GM18858 (cell line): Measurements from ENCODE around the gene PLPP7.

Experiments used
- ATAC-seq: cut with Tn5 transposase; IDR thresholded peaks from one replicate; pipeline ENCODE4 v1.9.1; 2021; ENCODE audit not compliant: unreplicated experiment

Gene PLPP7

DNA sequence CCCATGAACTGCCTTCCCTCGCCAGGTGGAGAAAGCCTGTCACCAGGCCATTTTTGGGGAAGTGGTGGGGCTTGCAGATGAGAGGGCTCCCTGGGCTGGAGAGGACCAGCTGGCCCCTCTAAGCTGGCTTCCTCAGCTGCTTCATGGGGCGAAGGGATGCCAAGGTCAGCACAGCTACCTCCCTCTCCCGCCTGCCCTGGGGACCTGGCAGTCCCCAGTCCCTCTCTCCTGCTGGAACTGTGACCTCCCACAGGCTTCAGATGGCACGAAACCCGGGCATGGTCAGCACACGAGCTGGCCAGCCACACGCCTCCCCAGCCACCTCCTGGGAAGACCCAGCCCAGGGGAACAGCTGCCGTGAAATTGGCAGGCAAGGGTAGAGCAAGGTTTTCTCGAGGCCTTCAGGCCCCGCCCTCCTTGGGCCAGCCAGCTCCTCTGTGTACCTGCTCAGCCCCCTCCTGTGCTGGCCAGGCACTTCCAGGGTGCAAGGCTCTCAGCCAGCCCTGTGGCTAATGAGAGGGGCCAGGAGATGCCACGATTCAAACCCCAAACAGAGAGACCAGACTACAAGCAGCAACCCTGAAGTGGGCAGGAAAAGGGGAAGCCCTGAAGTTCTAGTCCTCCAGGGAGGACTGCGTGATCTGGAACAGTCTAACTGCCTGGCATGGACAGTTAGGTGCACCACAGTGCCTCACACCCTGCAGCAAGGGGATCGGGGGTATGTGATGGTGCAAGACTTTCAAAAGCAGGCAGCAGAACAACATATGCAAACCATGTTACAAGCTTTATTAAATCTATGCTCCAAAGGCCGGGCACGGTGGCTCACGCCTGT is 12.9 kb downstream of the PLPP7 start:
- no peak for ATAC-seq

- no peak for ATAC-seq
These were observed 14.1 kb downstream of the PLPP7 start for GRCh38 chr9:131303381-131304321.

DNA sequence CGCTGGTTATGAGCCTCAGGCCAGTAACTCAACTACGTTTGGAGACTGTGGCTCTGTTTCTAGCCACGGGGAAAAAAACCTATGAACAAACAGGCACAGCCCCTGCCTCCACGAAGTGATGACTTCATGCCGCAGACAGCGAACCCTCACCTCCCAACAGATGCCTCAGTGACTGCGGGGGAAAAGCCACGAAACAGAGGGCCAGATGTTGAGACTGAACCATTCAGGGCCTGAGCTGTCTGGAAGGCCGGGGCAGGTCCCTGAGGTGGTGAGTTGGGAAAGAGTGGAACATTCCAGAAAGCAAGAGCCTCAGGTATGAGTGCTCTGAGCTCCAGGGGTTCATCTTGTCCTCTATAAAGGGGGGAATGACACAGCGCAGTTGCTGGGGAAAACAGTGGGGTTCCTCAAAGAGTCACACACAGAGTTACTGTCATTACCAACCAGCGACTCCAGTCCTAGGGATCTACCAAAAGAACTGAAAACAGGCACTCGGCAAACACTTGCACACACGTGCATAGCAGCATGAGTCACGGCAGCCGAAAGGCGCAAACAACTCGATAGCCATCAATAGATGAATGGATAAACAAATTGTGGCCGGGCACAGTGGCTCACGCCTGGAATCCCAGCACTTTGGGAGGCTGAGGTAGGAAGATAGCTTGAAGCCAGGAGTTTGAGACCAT is 15.3 kb downstream of the PLPP7 start:
- no peak for ATAC-seq

- no peak for ATAC-seq
These were observed 17.0 kb downstream of the PLPP7 start for GRCh38 chr9:131306397-131307004.

DNA sequence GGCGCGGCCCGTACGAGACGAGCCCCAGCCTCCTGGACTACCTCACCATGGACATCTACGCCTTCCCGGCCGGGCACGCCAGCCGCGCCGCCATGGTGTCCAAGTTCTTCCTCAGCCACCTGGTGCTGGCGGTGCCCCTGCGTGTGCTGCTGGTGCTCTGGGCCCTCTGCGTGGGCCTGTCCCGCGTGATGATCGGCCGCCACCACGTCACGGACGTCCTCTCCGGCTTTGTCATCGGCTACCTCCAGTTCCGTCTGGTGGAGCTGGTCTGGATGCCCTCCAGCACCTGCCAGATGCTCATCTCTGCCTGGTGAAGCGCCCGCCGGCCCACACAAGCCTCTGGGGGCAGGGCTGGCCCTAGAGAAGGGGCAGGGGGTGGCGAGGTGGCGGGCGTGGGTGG is 18.5 kb downstream of the PLPP7 start:
- no peak for ATAC-seq

DNA sequence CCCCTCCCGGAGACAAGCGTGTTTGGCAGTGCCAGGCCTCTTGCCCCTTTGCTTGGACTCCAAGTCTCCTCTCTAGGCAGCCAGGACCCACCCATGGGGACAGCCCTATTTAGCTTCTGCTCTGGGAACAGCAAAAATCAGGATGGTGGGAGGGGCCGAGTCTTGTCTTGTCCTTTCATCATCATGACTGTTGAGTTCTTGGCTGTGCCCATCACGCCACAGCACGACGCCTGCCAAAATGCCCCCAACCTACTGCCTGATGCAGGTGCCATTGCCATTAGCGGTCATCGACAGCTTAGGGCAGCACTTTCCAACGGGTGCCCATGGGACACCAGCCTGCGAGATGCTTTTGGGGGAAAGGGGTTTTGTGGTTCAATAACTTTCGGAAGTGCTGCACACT is 18.9 kb downstream of the PLPP7 start:
- no peak for ATAC-seq

DNA sequence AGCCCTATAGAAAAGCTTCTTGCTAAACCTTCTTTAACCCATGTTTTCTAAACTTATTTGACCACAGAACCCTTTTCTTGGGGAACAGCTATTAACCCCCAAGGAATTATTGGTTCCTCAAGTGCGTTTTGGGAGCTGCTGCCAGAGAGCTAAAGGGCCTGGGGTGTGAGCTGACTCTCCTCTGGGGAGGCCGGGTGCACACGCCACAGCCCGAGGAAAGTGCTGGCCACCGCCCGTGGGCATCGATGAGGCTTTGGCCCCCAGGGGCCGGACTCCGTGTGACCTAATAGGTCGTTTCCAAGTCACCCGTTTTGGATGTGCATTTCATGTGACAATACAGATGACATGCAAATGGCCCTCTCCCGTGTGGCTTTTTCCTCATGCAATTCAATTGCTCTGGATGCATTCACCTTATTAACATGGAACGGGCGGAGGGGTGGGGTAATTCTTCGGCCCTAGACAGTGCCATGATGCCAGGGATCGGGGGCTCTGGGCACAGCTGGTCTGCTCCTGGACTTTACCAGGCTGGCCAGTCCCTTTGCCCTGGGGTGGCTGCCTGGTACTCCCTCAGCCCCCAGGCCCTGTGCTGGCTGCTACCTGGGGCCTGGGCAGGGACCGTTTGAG is 19.5 kb downstream of the PLPP7 start:
- ATAC-seq = no peak

GRCh38 chr9:131309530-131310276 is 20.2 kb downstream of the PLPP7 start:
- no peak for ATAC-seq

DNA sequence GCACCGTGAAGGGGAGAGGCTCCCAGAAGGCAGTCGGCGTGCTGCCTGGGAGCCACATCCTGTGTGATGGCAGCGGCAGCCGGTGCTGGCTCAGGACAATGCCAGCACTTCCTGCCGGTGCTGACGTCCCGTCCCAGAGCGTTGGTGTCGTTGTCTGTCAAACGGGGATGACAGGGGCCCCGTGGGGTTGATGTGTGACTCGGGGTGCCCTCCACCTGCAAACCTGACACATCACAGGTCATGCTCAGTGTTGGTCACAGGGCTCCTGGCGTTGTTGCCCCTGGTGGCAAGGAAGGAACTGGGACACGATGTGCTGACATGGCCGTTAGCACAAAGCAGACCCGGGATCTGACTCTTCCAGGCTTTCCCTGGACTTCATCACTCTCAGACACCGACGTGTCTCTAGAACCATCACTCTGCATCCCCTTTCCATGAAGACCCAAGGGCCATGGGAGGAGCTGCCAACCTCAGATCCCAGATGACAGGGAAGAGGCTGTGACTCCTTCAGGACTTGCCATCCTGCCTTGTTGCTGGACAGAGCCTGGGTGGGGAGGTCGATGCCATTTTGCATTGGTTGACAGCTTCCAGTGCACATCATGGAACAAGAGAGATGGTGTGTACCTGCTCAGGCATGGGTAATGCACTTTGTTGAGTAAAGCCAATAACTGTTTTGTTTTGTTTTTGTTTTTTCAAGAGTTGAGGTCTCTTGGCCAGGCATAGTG is 21.5 kb downstream of the PLPP7 start:
- no peak for ATAC-seq

DNA sequence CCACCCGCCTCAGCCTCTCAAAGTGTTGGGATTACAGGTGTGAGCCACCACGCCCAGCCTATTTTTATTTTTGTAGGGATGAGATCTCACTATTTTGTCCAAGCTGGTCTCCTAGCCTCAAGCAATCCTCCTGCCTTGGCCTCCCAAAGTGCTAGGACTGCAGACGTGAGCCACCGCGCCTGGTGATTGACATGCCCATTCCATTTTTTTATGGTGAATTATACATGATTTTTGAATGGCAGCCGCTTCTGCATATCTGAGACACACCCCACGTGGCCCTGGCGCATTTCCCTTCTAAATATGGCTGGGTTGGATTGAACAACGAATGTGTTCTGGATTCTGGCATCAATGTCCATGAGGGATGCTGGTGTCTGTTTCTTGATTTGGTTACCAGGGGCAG is 22.7 kb downstream of the PLPP7 start:
- ATAC-seq = no peak

DNA sequence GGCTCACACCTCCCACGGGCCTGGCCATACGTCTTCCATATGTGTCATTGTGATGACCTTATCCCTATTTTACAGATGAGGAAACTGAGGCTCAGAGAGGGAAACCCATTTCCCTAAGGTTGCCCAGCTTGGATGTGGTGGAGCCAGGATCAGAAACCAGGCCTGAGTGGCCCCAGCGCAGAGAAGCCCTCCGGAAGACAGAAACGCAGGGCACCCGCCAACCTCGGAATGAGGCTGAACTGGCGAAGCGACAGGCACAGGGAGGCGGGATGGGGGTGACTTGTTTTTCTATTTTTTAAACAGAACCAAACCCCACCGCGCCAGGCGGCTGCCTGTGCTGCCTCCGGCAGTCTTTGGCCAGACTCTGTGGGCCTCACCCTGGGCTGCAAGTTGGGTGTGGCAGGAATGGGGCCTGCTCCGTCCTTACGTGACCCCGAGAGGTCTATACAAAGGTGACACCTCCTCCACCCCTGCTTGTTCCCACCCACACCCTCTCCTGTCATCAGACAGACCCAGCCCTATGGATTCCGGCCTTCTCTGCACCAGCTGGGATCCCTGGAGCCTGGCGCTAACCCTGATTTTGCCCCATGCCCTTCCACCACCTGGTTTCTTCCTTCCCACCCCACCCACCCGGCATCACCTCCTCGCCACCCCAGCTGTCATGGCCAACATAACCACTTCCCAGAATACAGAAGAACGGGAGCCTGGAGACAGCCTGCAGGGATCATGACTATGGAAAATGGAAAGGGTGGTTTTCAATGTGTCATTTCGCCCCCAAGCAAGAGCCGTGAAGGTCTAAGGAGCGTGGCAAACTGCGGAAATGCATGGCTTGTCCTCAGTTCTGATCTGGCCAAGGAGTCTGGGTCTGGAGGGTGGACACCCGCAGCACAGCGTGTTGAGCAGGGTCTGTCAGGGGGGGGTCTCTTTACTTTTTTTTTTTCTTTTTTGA is 23.6 kb downstream of the PLPP7 start:
- no peak for ATAC-seq

DNA sequence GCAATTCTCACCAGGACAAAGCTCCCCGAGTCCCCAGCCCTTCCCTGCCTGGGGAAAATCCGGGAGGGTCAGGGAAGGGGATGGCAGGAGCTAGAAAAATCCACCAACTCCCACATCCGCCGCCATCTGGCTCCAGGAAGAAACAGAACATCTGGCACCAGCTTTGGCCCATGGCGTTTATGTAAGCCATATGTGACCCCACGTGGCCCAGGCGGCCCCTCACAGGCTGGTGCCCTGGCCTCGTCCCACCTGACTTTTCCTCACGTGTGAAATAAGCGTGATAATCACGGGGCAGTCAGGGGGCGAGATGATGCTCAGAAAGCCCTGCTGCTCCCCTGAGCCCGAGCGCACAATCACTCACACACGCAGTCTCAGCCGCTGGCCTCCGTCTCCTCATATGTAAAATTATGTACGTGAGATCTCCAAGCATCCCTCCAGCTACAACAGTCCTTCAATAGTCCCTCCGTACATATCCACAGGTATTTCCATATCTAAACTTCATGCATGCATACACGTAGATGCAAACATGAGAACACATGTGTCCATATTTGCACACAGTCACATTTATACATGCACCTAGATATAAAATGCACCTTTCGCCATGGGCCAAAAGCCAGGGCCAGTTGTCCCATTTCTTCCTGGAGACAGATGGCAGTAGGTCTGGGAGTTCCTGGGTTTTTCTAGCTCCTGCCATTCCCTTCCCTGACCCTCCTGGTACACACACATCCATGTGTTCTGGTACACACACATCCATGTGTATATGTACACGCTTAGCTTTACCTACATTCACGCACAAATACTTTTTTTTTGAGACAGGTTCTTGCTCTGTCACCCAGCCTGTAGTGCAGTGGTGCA is 28.9 kb downstream of the PLPP7 start:
- ATAC-seq = no peak

DNA sequence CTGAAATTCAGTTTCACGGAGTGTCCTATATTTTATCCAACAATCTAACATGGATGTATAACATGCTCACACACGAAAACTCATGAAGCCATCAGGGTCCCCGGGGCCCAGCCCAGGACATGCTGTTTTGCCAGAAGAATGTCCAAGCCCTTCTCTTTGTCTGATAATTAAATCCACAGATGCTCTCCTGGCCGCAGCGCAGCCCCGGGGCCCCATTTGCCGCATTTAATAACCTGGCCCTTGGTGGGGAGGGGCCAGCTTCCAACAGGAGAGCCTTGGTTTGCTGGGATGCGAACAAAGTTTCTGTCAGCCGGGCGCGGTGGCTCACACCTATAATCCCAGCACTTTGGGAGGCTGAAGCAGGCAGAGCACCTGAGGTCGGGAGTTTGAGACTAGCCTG is 30.0 kb downstream of the PLPP7 start:
- ATAC-seq = no peak

- no peak for ATAC-seq
These were observed 30.6 kb downstream of the PLPP7 start for GRCh38 chr9:131320031-131320685.

DNA sequence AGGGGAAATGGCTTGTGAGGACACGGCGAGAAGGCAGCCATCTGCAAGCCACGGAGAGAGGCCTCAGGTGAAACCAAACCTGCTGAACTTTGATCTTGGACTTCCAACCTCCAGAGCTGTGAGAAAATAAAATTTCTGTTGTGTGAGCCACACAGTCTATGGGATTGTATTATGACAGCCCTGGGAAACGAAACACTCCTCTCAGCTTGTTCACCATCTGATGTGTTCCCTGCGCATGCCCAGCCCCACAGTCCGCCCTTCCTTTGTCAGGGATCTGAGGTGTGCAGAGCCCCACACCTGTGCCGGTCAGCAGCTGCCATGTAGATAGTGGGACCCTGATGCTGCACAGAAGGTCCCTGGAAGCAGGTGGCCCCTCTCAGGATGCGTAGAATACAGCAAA is 34.1 kb downstream of the PLPP7 start:
- ATAC-seq = no peak

GRCh38 chr9:131324736-131325679 is 35.5 kb downstream of the PLPP7 start:
- ATAC-seq = no peak
